HEK293 (cell line): ENCODE results near the gene RNF41.

Experiments
- CTCF ChIA-PET: fragments of 350-600 bp; formaldehyde crosslinking; extraction: SDS; loops from one replicate; lab custom pipeline; 2021; ENCODE audit warnings: antibody characterized with exemption; lab: Yijun Ruan, JAX
- POLR2A ChIA-PET: fragments of 300-600 bp; formaldehyde crosslinking; extraction: SDS; loops from one replicate; lab custom pipeline; 2020; ENCODE audit warnings: antibody characterized with exemption, inconsistent platforms; lab: Yijun Ruan, JAX
- H3K27ac ChIP-seq: fragments of 200-500 bp; sonication (Bioruptor generic); 2 replicates; pipeline ENCODE4 v1.5.1; 2014; ENCODE audit warnings: low read depth, low read length, control low read depth, inconsistent platforms; ENCODE audit errors: extremely low read depth
- H3K36me3 ChIP-seq, 2 experiments: fragments of 200-500 bp in 1 of 2; sonication (Bioruptor generic) in 1 of 2; 1 replicate in 1 of 2; 2 replicates in 1 of 2; pipeline ENCODE4 v1.5.1; 2014 to 2017; ENCODE audit warnings: inconsistent platforms in 2 of 2, low read length in 2 of 2; ENCODE audit not compliant: control insufficient read depth in 2 of 2, insufficient read depth in 1 of 2
- H3K4me1 ChIP-seq: fragments of 200-500 bp; sonication (Bioruptor generic); 2 replicates; pipeline ENCODE4 v1.5.1; 2014; ENCODE audit warnings: mild to moderate bottlenecking, low read length, inconsistent platforms; ENCODE audit not compliant: control insufficient read depth, insufficient read depth
- H3K4me3 ChIP-seq: 2 replicates; pipeline ENCODE4 v1.5.1; 2011; ENCODE audit warnings: low read depth, mild to moderate bottlenecking, control low read depth, low read length, moderate library complexity
- H3K9me3 ChIP-seq: fragments of 200-500 bp; sonication (Bioruptor generic); 2 replicates; pipeline ENCODE4 v1.5.1; 2014; ENCODE audit warnings: low read depth, low read length, inconsistent platforms; ENCODE audit not compliant: control insufficient read depth, insufficient read depth
- AEBP2 ChIP-seq: fragments of 450-650 bp; formaldehyde crosslinking; IDR thresholded peaks from 2 replicates; pipeline ENCODE4 v1.5.1; 2016; ENCODE audit warnings: missing biosample characterization, missing genetic modification characterization, borderline replicate concordance
- BCL11A ChIP-seq: fragments of 450-650 bp; formaldehyde crosslinking; IDR thresholded peaks from 2 replicates; pipeline ENCODE4 v1.5.1; 2016; ENCODE audit warnings: low read depth, missing biosample characterization, missing genetic modification characterization
- BCL11B ChIP-seq: fragments of 450-650 bp; formaldehyde crosslinking; IDR thresholded peaks from 2 replicates; pipeline ENCODE4 v1.5.1; 2016; ENCODE audit warnings: low read depth, missing biosample characterization, missing genetic modification characterization
- GLIS1 ChIP-seq: fragments of 450-650 bp; formaldehyde crosslinking; IDR thresholded peaks from 2 replicates; pipeline ENCODE4 v1.5.1; 2016; ENCODE audit warnings: missing biosample characterization, missing genetic modification characterization
- GLIS2 ChIP-seq: fragments of 450-650 bp; formaldehyde crosslinking; IDR thresholded peaks from 2 replicates; pipeline ENCODE4 v1.5.1; 2016; ENCODE audit warnings: missing biosample characterization, missing genetic modification characterization
- KLF1 ChIP-seq: fragments of 450-650 bp; formaldehyde crosslinking; IDR thresholded peaks from 2 replicates; pipeline ENCODE4 v1.5.1; 2016; ENCODE audit warnings: missing biosample characterization, missing genetic modification characterization
- KLF16 ChIP-seq: fragments of 450-650 bp; formaldehyde crosslinking; IDR thresholded peaks from 2 replicates; pipeline ENCODE4 v1.5.1; 2017; ENCODE audit warnings: missing biosample characterization, missing genetic modification characterization
- KLF8 ChIP-seq: fragments of 450-650 bp; formaldehyde crosslinking; IDR thresholded peaks from 2 replicates; pipeline ENCODE4 v1.5.1; 2016; ENCODE audit warnings: missing biosample characterization, missing genetic modification characterization
- PRDM1 ChIP-seq: fragments of 450-650 bp; formaldehyde crosslinking; IDR thresholded peaks from 2 replicates; pipeline ENCODE4; 2016; ENCODE audit warnings: missing biosample characterization, missing genetic modification characterization
- SETDB1 ChIP-seq: IDR thresholded peaks from one replicate; pipeline ENCODE4 v1.6.1; 2017; ENCODE audit warnings: mild to moderate bottlenecking, low read length, moderate library complexity, mixed read lengths; ENCODE audit not compliant: insufficient read length
- ZIC2 ChIP-seq: fragments of 450-650 bp; formaldehyde crosslinking; IDR thresholded peaks from 2 replicates; pipeline ENCODE4 v1.5.1; 2016; ENCODE audit warnings: missing biosample characterization, missing genetic modification characterization
- ZNF148 ChIP-seq: fragments of 450-650 bp; formaldehyde crosslinking; IDR thresholded peaks from 2 replicates; pipeline ENCODE4 v1.5.0; 2017; ENCODE audit warnings: missing biosample characterization, missing genetic modification characterization, borderline replicate concordance
- ZNF266 ChIP-seq: fragments of 450-650 bp; formaldehyde crosslinking; IDR thresholded peaks from 2 replicates; pipeline ENCODE4 v1.5.1; 2016; ENCODE audit warnings: missing biosample characterization, missing genetic modification characterization, low read depth
- ZNF394 ChIP-seq: fragments of 450-650 bp; formaldehyde crosslinking; IDR thresholded peaks from 2 replicates; pipeline ENCODE4 v1.5.1; 2016; ENCODE audit warnings: missing biosample characterization, missing genetic modification characterization, mild to moderate bottlenecking, moderate library complexity, borderline replicate concordance
- ZNF510 ChIP-seq: fragments of 450-650 bp; formaldehyde crosslinking; IDR thresholded peaks from 2 replicates; pipeline ENCODE4 v1.5.1; 2018; ENCODE audit warnings: mild to moderate bottlenecking, missing genetic modification characterization, missing biosample characterization; ENCODE audit not compliant: insufficient replicate concordance
- ZNF530 ChIP-seq: fragments of 450-650 bp; formaldehyde crosslinking; IDR thresholded peaks from 2 replicates; pipeline ENCODE4 v1.5.1; 2016; ENCODE audit warnings: low read depth, missing biosample characterization, missing genetic modification characterization
- ZNF600 ChIP-seq: fragments of 450-650 bp; formaldehyde crosslinking; IDR thresholded peaks from 2 replicates; pipeline ENCODE4 v1.5.1; 2016; ENCODE audit warnings: missing biosample characterization, missing genetic modification characterization
- ZNF629 ChIP-seq: fragments of 450-650 bp; formaldehyde crosslinking; IDR thresholded peaks from 2 replicates; pipeline ENCODE4 v1.5.1; 2017; ENCODE audit warnings: missing biosample characterization, missing genetic modification characterization
- ZNF654 ChIP-seq: fragments of 450-650 bp; formaldehyde crosslinking; IDR thresholded peaks from 2 replicates; pipeline ENCODE4 v1.5.1; 2016; ENCODE audit warnings: low read depth, missing biosample characterization, missing genetic modification characterization
- ZNF704 ChIP-seq: fragments of 450-650 bp; formaldehyde crosslinking; IDR thresholded peaks from 2 replicates; pipeline ENCODE4 v1.5.1; 2016; ENCODE audit warnings: missing biosample characterization, missing genetic modification characterization
- ZNF707 ChIP-seq: fragments of 450-650 bp; formaldehyde crosslinking; IDR thresholded peaks from 2 replicates; pipeline ENCODE4 v1.5.1; 2016; ENCODE audit warnings: missing biosample characterization, missing genetic modification characterization
- ZNF837 ChIP-seq: fragments of 450-650 bp; formaldehyde crosslinking; IDR thresholded peaks from 2 replicates; pipeline ENCODE4 v1.5.1; 2016; ENCODE audit warnings: missing biosample characterization, missing genetic modification characterization
- ZSCAN23 ChIP-seq: fragments of 450-650 bp; formaldehyde crosslinking; IDR thresholded peaks from 2 replicates; pipeline ENCODE4 v1.5.1; 2016; ENCODE audit warnings: missing biosample characterization, missing genetic modification characterization

Gene RNF41

GRCh38 chr12:56172839-56173238 lies 48.9 kb downstream of the RNF41 start:
- POLR2A ChIA-PET: interaction anchor here (1.0 kb wide), 2 partner anchors 10 to 45 kb away, joined by 3 read pairs; partner anchors contain the start of gene ESYT1
- Histone ChIP-seq H3K4me3 (no peak overlapping the region), H3K36me3 (peaks cover 68 to 87% of the 10 kb centered on the region in 2 experiments), H3K9me3 (no peaks in the 10 kb centered on the region), H3K27ac (no peak overlapping the region)
- no peak for TF ChIP-seq ZNF654 (tag by site-specific recombination)
- TF ChIP-seq BCL11B: no peak
- TF ChIP-seq, all 188 proteins: peak for 0
- H3K4me1 ChIP-seq: no peaks in the 10 kb centered on the region
- CTCF ChIA-PET: interaction anchor here (1.1 kb wide), 1 partner anchor 17 kb away, joined by 4 read pairs; the partner anchor contains the start of gene SMARCC2

GRCh38 chr12:56169229-56169759 lies 52.4 kb downstream of the RNF41 start:
- POLR2A ChIA-PET: interaction anchor here (1.1 kb wide), 1 partner anchor 51 kb away, joined by 4 read pairs; the partner anchor contains the start of gene ZC3H10
- Histone ChIP-seq H3K4me3 (no peak overlapping the region), H3K36me3 (peaks cover 63 to 90% of the 10 kb centered on the region in 2 experiments), H3K27ac (no peak overlapping the region), H3K4me1 (no peaks in the 10 kb centered on the region), H3K9me3 (no peaks in the 10 kb centered on the region)
- CTCF ChIA-PET: no interaction called here
- TF ChIP-seq ZNF510 (no peak), BCL11A (tag by site-specific recombination) (no peak), SETDB1 (no peak), ZSCAN23 (no peak), PRDM1 (0 out of 2 replicates have a peak, but pooled peaks have one; percentile 11)

GRCh38 chr12:56165369-56165768 lies 56.4 kb downstream of the RNF41 start:
- ChIA-PET CTCF (interaction anchor here (1.2 to 1.8 kb wide), 2 partner anchors 24 to 47 kb away, joined by 4 to 5 read pairs; partner anchors contain the start of genes SMARCC2 and ZC3H10), POLR2A (interaction anchor here (0.6 to 2.3 kb wide), 5 partner anchors 17 to 101 kb away, joined by 3 to 8 read pairs (median 5); partner anchors contain the start of genes ESYT1, SMARCC2 and ZC3H10)
- peaks cover 53 to 93% of the 10 kb centered on the region in 2 experiments for H3K36me3 ChIP-seq
- H3K9me3 ChIP-seq: no peaks in the 10 kb centered on the region
- H3K4me1 ChIP-seq: no peaks in the 10 kb centered on the region
- H3K4me3 ChIP-seq: no peak overlapping the region
- no peak overlapping the region for H3K27ac ChIP-seq
- TF ChIP-seq ZNF837 (tag by site-specific recombination) (no peak), ZNF704 (tag by site-specific recombination) (no peak), GLIS2 (tag by site-specific recombination) (peak; percentile 87), GLIS1 (tag by site-specific recombination) (peak; percentile 71), ZNF394 (tag by site-specific recombination) (peak; percentile 26; the same call in 1 of the 2 replicates), BCL11A (tag by site-specific recombination) (no peak), ZIC2 (tag by site-specific recombination) (peak; percentile 86)

- Histone ChIP-seq H3K36me3 (peaks cover 49 to 93% of the 10 kb centered on the region in 2 experiments), H3K4me1 (peaks cover 3% of the 10 kb centered on the region; the same call in 1 of the 2 replicates), H3K9me3 (no peaks in the 10 kb centered on the region), H3K27ac (no peak overlapping the region), H3K4me3 (no peak overlapping the region)
- ChIA-PET POLR2A (interaction anchor here (2.3 to 3.7 kb wide), 2 partner anchors 25 to 46 kb away, joined by 5 to 29 read pairs; partner anchors contain the start of genes SMARCC2 and ZC3H10), CTCF (no interaction called here)
- no peak for TF ChIP-seq ZNF629 (tag by site-specific recombination)
- TF ChIP-seq KLF8 (tag by site-specific recombination): no peak
- 0 out of 2 replicates have a peak, but pooled peaks have one; percentile 22 for TF ChIP-seq ZNF600 (tag by site-specific recombination)
- no peak for TF ChIP-seq KLF16 (tag by site-specific recombination)
- no peak for TF ChIP-seq ZNF530 (tag by site-specific recombination)
- no peak for TF ChIP-seq ZNF148 (tag by site-specific recombination)
- TF ChIP-seq ZNF707: no peak
- TF ChIP-seq ZNF266 (tag by site-specific recombination): no peak
- TF ChIP-seq KLF1 (tag by site-specific recombination): no peak
- TF ChIP-seq AEBP2 (tag by site-specific recombination): no peak
Measured at GRCh38 chr12:56164345-56164729, 57.4 kb downstream of the RNF41 start.
